SK-N-SH (cell line): Measurements from ENCODE around the gene TMX4. TPM values are rescaled to one million over a fixed set of nuclear protein-coding genes. Genes with fewer than 3 reads are reported as not detected.

Source experiments
- CTCF ChIA-PET: fragments of 300-600, 350-600 bp; formaldehyde crosslinking; extraction: SDS; loops from one replicate; lab custom pipeline; 2021; lab: Yijun Ruan, JAX
- POLR2A ChIA-PET: fragments of 350-600 bp; sonication (Branson Sonifier 250); formaldehyde crosslinking; extraction: SDS; loops from one replicate; lab custom pipeline; 2020; ENCODE audit warnings: antibody characterized with exemption, inconsistent platforms; lab: Yijun Ruan, JAX
- DNase-seq: peaks from one replicate; pipeline ENCODE4 v3.0.0; 2012
- H2AFZ ChIP-seq: fragments of 200-600 bp; sonication (generic); 2 replicates; pipeline ENCODE4 v1.8.1; 2016; ENCODE audit warnings: antibody characterized with exemption, mild to moderate bottlenecking, low read depth
- H3F3A ChIP-seq: fragments of 200-600 bp; sonication (generic); replicated peaks from 2 replicates; pipeline ENCODE3; 2016; ENCODE audit warnings: antibody characterized with exemption, mild to moderate bottlenecking; ENCODE audit not compliant: insufficient read depth
- H3K27ac ChIP-seq, 2 experiments: fragments of 200-500 bp in 1 of 2; fragments of 200-600 bp in 1 of 2; sonication (Bioruptor generic) in 1 of 2; sonication (generic), shearing (Covaris generic) in 1 of 2; 2 replicates each; pipeline versions ENCODE4 v1.5.1 to v1.6.1; 2014 to 2016; ENCODE audit warnings: low read depth in 2 of 2, inconsistent platforms in 1 of 2, low read length in 1 of 2, mild to moderate bottlenecking in 1 of 2, mixed read lengths in 1 of 2
- H3K27me3 ChIP-seq: fragments of 200-600 bp; sonication (generic), shearing (Covaris generic); 2 replicates; pipeline ENCODE4 v1.6.1; 2016; ENCODE audit warnings: mixed run types; ENCODE audit not compliant: insufficient read depth
- H3K36me3 ChIP-seq, 2 experiments: fragments of 200-500 bp in 1 of 2; fragments of 200-600 bp in 1 of 2; sonication (Bioruptor generic) in 1 of 2; sonication (generic) in 1 of 2; replicated peaks in 1 of 2; 2 replicates each; pipeline versions ENCODE3 to v1.5.1; 2014 to 2016; ENCODE audit warnings: low read length in 1 of 2, mild to moderate bottlenecking in 1 of 2; ENCODE audit not compliant: insufficient read depth in 2 of 2, control insufficient read depth in 1 of 2
- H3K4me1 ChIP-seq, 2 experiments: fragments of 200-500 bp in 1 of 2; fragments of 200-600 bp in 1 of 2; sonication (Bioruptor generic) in 1 of 2; sonication (generic), shearing (Covaris generic) in 1 of 2; 2 replicates each; pipeline versions ENCODE4 v1.5.1 to v1.6.1; 2014 to 2016; ENCODE audit warnings: low read depth in 1 of 2, low read length in 1 of 2, mixed run types in 1 of 2; ENCODE audit not compliant: insufficient read depth in 2 of 2, control insufficient read depth in 1 of 2
- H3K4me2 ChIP-seq: fragments of 200-600 bp; sonication (generic), shearing (Covaris generic); 2 replicates; pipeline ENCODE4 v1.6.1; 2017; ENCODE audit warnings: mixed run types
- H3K4me3 ChIP-seq, 2 experiments: fragments of 200-500 bp in 1 of 2; fragments of 200-600 bp in 1 of 2; sonication (Bioruptor generic) in 1 of 2; sonication (generic), shearing (Covaris generic) in 1 of 2; 2 replicates each; pipeline versions ENCODE4 v1.5.1 to v1.8.1; 2014 to 2016; ENCODE audit warnings: low read depth in 2 of 2, inconsistent platforms in 1 of 2, low read length in 1 of 2, mild to moderate bottlenecking in 1 of 2, mixed read lengths in 1 of 2, moderate library complexity in 1 of 2
- H3K79me2 ChIP-seq: fragments of 200-600 bp; sonication (generic); 2 replicates; pipeline ENCODE4 v1.8.1; 2017; ENCODE audit warnings: mild to moderate bottlenecking; ENCODE audit not compliant: insufficient read depth
- H3K9ac ChIP-seq: fragments of 200-600 bp; sonication (generic); 2 replicates; pipeline ENCODE4 v1.6.1; 2017; ENCODE audit warnings: mixed run types
- H3K9me2 ChIP-seq: fragments of 200-600 bp; sonication (generic); 2 replicates; pipeline ENCODE4 v1.6.1; 2017; ENCODE audit warnings: mixed run types
- H3K9me3 ChIP-seq: fragments of 200-600 bp; sonication (generic); 2 replicates; pipeline ENCODE4 v1.6.1; 2017; ENCODE audit warnings: mixed run types, mild to moderate bottlenecking, moderate library complexity
- H4K20me1 ChIP-seq: fragments of 200-600 bp; sonication (generic); 2 replicates; pipeline ENCODE4 v1.6.1; 2017; ENCODE audit warnings: mild to moderate bottlenecking, mixed run types; ENCODE audit not compliant: insufficient read depth
- CHD2 ChIP-seq: fragments of 150-350 bp; IDR thresholded peaks from 2 replicates; pipeline ENCODE4 v1.6.1; 2018; ENCODE audit warnings: low read length; ENCODE audit not compliant: partially characterized antibody
- EP300 ChIP-seq, 2 experiments: IDR thresholded peaks; 2 replicates each; pipeline versions ENCODE4 v1.4.0 to v1.6.1; 2012; ENCODE audit warnings: borderline replicate concordance in 1 of 2, low read depth in 1 of 2, low read length in 1 of 2
- GATA2 ChIP-seq: sonication (generic); formaldehyde crosslinking; IDR thresholded peaks from 2 replicates; pipeline ENCODE4 v1.5.0; 2020; ENCODE audit warnings: mild to moderate bottlenecking, missing genetic modification reagents
- MXI1 ChIP-seq: IDR thresholded peaks from 2 replicates; pipeline ENCODE4 v1.6.1; 2012; ENCODE audit warnings: mild to moderate bottlenecking, low read depth, low read length, improper control_type of control experiment
- NFIC ChIP-seq: IDR thresholded peaks from 2 replicates; pipeline ENCODE4 v1.4.0; 2012; ENCODE audit warnings: borderline replicate concordance
- RAD21 ChIP-seq: IDR thresholded peaks from 2 replicates; pipeline ENCODE4 v1.6.1; 2012; ENCODE audit warnings: mild to moderate bottlenecking, low read length
- RXRA ChIP-seq: IDR thresholded peaks from 2 replicates; pipeline ENCODE4 v1.4.0; 2012; ENCODE audit warnings: low read depth, mild to moderate bottlenecking, borderline replicate concordance
- SIN3A ChIP-seq: IDR thresholded peaks from 2 replicates; pipeline ENCODE4 v1.6.1; 2012; ENCODE audit warnings: low read depth, mild to moderate bottlenecking, low read length, moderate library complexity, borderline replicate concordance
- TCF12 ChIP-seq: IDR thresholded peaks from 2 replicates; pipeline ENCODE4 v1.4.0; 2012
- WGBS: methylation state at CpG from one replicate; pipeline ENCODE4 v1.1.6; 2017; ENCODE audit warnings: low lambda C conversion rate; 5-methylcytosine and 5-hydroxymethylcytosine counted together
- polyA plus RNA-seq, 3 experiments: library from polyadenylated mRNA; depleted of rRNA; stranded (reverse); fragments of >200 nt; gene quantifications; 2 replicates each; pipeline ENCODE4 v1.2.3, GENCODE V29; 2012
- TF ChIP-seq, protein P1 (sequence below): IDR thresholded peaks from 2 replicates; pipeline ENCODE4 v1.6.1; 2012; ENCODE audit warnings: mild to moderate bottlenecking, low read depth, low read length, moderate library complexity
- TF ChIP-seq, protein P2 (sequence below): IDR thresholded peaks from 2 replicates; pipeline ENCODE4; 2012
- TF ChIP-seq, protein P3 (sequence below): IDR thresholded peaks from 2 replicates; pipeline ENCODE4 v1.4.0; 2012; ENCODE audit warnings: low read depth
- TF ChIP-seq, protein P4 (sequence below): fragments of 150-350 bp; IDR thresholded peaks from 2 replicates; pipeline ENCODE4 v1.6.1; 2017; ENCODE audit warnings: antibody characterized with exemption, low read length, low read depth, borderline replicate concordance
- TF ChIP-seq, protein P5 (sequence below): fragments of 200-600 bp; sonication (generic); IDR thresholded peaks from 2 replicates; pipeline ENCODE4 v1.6.1; 2017; ENCODE audit warnings: antibody characterized with exemption, mild to moderate bottlenecking, moderate library complexity

TMX4 gene
- polyA plus RNA-seq, 1 of the 3 experiments (the other 2 are of a cell fraction) = 10.9 TPM

DNA sequence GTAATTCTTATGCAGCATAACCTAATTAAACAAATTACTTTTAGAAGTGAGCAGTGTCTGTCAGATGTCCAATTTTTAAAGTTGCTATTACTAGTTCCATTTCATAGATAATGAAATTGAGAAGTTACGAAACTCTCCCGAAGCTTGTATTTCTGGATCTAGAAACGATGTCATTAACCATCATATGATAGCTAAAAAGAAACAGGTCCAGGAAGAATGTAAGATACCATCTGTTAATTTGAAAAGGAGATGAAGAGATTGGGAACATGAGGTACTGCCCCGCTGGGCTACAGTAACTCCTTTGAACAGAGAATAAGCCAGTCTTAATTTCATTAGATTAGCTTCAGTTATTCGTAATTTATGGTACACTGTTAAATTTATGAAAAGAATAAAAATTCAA is 47.5 kb upstream of the TMX4 start (continued):
- TF ChIP-seq, protein P1, sequence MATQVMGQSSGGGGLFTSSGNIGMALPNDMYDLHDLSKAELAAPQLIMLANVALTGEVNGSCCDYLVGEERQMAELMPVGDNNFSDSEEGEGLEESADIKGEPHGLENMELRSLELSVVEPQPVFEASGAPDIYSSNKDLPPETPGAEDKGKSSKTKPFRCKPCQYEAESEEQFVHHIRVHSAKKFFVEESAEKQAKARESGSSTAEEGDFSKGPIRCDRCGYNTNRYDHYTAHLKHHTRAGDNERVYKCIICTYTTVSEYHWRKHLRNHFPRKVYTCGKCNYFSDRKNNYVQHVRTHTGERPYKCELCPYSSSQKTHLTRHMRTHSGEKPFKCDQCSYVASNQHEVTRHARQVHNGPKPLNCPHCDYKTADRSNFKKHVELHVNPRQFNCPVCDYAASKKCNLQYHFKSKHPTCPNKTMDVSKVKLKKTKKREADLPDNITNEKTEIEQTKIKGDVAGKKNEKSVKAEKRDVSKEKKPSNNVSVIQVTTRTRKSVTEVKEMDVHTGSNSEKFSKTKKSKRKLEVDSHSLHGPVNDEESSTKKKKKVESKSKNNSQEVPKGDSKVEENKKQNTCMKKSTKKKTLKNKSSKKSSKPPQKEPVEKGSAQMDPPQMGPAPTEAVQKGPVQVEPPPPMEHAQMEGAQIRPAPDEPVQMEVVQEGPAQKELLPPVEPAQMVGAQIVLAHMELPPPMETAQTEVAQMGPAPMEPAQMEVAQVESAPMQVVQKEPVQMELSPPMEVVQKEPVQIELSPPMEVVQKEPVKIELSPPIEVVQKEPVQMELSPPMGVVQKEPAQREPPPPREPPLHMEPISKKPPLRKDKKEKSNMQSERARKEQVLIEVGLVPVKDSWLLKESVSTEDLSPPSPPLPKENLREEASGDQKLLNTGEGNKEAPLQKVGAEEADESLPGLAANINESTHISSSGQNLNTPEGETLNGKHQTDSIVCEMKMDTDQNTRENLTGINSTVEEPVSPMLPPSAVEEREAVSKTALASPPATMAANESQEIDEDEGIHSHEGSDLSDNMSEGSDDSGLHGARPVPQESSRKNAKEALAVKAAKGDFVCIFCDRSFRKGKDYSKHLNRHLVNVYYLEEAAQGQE = no peak
- peak; percentile 92 for TF ChIP-seq TCF12
- TF ChIP-seq, protein P2, sequence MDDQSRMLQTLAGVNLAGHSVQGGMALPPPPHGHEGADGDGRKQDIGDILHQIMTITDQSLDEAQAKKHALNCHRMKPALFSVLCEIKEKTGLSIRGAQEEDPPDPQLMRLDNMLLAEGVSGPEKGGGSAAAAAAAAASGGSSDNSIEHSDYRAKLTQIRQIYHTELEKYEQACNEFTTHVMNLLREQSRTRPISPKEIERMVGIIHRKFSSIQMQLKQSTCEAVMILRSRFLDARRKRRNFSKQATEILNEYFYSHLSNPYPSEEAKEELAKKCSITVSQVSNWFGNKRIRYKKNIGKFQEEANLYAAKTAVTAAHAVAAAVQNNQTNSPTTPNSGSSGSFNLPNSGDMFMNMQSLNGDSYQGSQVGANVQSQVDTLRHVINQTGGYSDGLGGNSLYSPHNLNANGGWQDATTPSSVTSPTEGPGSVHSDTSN = peak; percentile 80
- TF ChIP-seq, protein P3, sequence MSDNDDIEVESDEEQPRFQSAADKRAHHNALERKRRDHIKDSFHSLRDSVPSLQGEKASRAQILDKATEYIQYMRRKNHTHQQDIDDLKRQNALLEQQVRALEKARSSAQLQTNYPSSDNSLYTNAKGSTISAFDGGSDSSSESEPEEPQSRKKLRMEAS = no peak
- TF ChIP-seq EP300 (IDR thresholded peaks at IDR 0.05; ENCODE audit: borderline replicate concordance in 1 of 2, low read depth in 1 of 2, low read length in 1 of 2) = peak; percentile 72 to 90; a peak in 3 of 4 replicates
- TF ChIP-seq GATA2 (CRISPR knock-in tag) = peak; percentile 24; the same call in 1 of the 2 replicates
- peak; percentile 24; the same call in 1 of the 2 replicates for TF ChIP-seq NFIC

DNA sequence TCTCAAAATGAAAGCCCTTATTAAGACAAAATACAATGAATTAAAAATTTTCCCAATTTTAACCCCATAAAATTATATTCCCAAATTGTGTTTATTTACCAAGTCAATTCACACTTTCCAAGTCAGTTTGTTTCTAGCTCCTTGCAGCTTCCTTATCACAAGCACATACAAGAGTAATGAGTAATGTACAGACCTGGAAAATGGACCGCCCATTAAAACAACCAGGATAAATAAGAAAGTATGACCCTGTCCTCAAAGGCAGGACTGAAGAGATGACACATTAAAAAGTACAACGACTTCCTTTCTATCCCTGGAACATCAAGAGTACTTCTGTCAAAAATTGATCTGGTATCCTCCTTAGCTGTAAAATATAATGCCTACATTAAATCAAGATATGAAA is 47.1 kb upstream of the TMX4 start:
- H3K4me3 ChIP-seq = no peak overlapping the region
- no peak for TF ChIP-seq EP300 (IDR thresholded peaks at IDR 0.05; ENCODE audit: borderline replicate concordance in 1 of 2, low read depth in 1 of 2, low read length in 1 of 2)
- no peak for TF ChIP-seq RXRA
- TF ChIP-seq CHD2 = no peak
- TF ChIP-seq, protein P4, sequence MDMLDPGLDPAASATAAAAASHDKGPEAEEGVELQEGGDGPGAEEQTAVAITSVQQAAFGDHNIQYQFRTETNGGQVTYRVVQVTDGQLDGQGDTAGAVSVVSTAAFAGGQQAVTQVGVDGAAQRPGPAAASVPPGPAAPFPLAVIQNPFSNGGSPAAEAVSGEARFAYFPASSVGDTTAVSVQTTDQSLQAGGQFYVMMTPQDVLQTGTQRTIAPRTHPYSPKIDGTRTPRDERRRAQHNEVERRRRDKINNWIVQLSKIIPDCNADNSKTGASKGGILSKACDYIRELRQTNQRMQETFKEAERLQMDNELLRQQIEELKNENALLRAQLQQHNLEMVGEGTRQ = no peak
- TF ChIP-seq RAD21 = no peak
- TF ChIP-seq, protein P5, sequence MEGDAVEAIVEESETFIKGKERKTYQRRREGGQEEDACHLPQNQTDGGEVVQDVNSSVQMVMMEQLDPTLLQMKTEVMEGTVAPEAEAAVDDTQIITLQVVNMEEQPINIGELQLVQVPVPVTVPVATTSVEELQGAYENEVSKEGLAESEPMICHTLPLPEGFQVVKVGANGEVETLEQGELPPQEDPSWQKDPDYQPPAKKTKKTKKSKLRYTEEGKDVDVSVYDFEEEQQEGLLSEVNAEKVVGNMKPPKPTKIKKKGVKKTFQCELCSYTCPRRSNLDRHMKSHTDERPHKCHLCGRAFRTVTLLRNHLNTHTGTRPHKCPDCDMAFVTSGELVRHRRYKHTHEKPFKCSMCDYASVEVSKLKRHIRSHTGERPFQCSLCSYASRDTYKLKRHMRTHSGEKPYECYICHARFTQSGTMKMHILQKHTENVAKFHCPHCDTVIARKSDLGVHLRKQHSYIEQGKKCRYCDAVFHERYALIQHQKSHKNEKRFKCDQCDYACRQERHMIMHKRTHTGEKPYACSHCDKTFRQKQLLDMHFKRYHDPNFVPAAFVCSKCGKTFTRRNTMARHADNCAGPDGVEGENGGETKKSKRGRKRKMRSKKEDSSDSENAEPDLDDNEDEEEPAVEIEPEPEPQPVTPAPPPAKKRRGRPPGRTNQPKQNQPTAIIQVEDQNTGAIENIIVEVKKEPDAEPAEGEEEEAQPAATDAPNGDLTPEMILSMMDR = no peak
- TF ChIP-seq SIN3A = no peak
- no peak for TF ChIP-seq MXI1
- TF ChIP-seq, all 33 proteins: peak for 0
- H3K79me2 ChIP-seq = no peaks in the 10 kb centered on the region
- POLR2A ChIA-PET = no interaction called here
- 25% methylated on average over 2 of the region's 2 CpGs for whole genome bisulfite sequencing
- no peaks in the 10 kb centered on the region for H3K9me3 ChIP-seq
- H3K27ac ChIP-seq = peak overlapping the region in 1 of 2 experiments; percentile 82; a peak in 2 of 4 replicates
- H3K4me2 ChIP-seq = no peak overlapping the region
- 0 out of 2 replicates have a peak overlapping the region, but pooled peaks have one; percentile 3 for H2AFZ ChIP-seq
- H3K27me3 ChIP-seq = no peaks in the 10 kb centered on the region
- no peaks in the 10 kb centered on the region for H3K9me2 ChIP-seq
- H4K20me1 ChIP-seq = no peaks in the 10 kb centered on the region
- H3F3A ChIP-seq = no peaks in the 10 kb centered on the region
- no peaks in the 10 kb centered on the region for H3K36me3 ChIP-seq
- no peak for DNase-seq
- CTCF ChIA-PET = interaction anchor here (0.7 to 2.9 kb wide), 7 partner anchors 9 to 1070 kb away, joined by 3 to 9 read pairs (median 4); no protein-coding TSS in a partner anchor
- no peaks in the 10 kb centered on the region; a peak in 2 of 4 replicates for H3K4me1 ChIP-seq
- no peak overlapping the region for H3K9ac ChIP-seq
